Measurements from ENCODE around the gene CD53.
A peak's percentile ranks its signal among the peaks of the same experiment; 100 is the strongest.

Gene CD53

GRCh38 chr1:110876748-110877341 lies 3.9 kb downstream of the CD53 start:
- no peak for DNase-seq

- DNase-seq: no peak
Measured at GRCh38 chr1:110877364-110877763, 4.4 kb downstream of the CD53 start.

GRCh38 chr1:110877776-110878175 lies 4.8 kb downstream of the CD53 start:
- no peak for DNase-seq

- DNase-seq: no peak
Measured at GRCh38 chr1:110878591-110878990, 5.6 kb downstream of the CD53 start.

- no peak for DNase-seq
Measured at GRCh38 chr1:110878993-110879392, 6.0 kb downstream of the CD53 start.

- peak; percentile 79 for DNase-seq
Measured at GRCh38 chr1:110879758-110880606, 7.0 kb downstream of the CD53 start.

GRCh38 chr1:110880708-110881374 lies 7.9 kb downstream of the CD53 start:
- DNase-seq: peak; percentile 74

GRCh38 chr1:110888049-110888448 lies 15.1 kb downstream of the CD53 start:
- no peak for DNase-seq

- no peak for DNase-seq
Measured at GRCh38 chr1:110888641-110889040, 15.7 kb downstream of the CD53 start.

GRCh38 chr1:110890474-110891196 lies 17.7 kb downstream of the CD53 start:
- DNase-seq: no peak

- no peak for DNase-seq
Measured at GRCh38 chr1:110893908-110894490, 21.1 kb downstream of the CD53 start.

GRCh38 chr1:110896090-110896489 lies 23.1 kb downstream of the CD53 start:
- no peak for DNase-seq

GRCh38 chr1:110897681-110898080 lies 24.7 kb downstream of the CD53 start:
- no peak for DNase-seq

GRCh38 chr1:110898734-110899457 lies 25.9 kb downstream of the CD53 start:
- no peak for DNase-seq

- DNase-seq: no peak
Measured at GRCh38 chr1:110899458-110899843, 26.5 kb downstream of the CD53 start.

- no peak for DNase-seq
Measured at GRCh38 chr1:110902820-110903463, 30.0 kb downstream of the CD53 start.

GRCh38 chr1:110903853-110904500 lies 31.0 kb downstream of the CD53 start:
- peak; percentile 12 for DNase-seq

GRCh38 chr1:110912784-110913183 lies 39.8 kb downstream of the CD53 start:
- DNase-seq: no peak

GRCh38 chr1:110914676-110915075 lies 41.7 kb downstream of the CD53 start:
- no peak for DNase-seq

- no peak for DNase-seq
Measured at GRCh38 chr1:110915804-110916203, 42.9 kb downstream of the CD53 start.

GRCh38 chr1:110916274-110916668 lies 43.3 kb downstream of the CD53 start:
- DNase-seq: no peak
